Naive thymus-derived CD4-positive, alpha-beta T cell (primary cell): ENCODE results near the gene DCST1. TPM values are rescaled to one million over a fixed set of nuclear protein-coding genes. Genes with fewer than 3 reads are reported as not detected.

Experiments used
- ATAC-seq: fragments of 150-1000 bp; cut with Tn5 transposase; 2 replicates; pipeline ENCODE4 v1.10.0; 2021; ENCODE audit warnings: mild to moderate bottlenecking, moderate library complexity
- CTCF ChIA-PET: fragments of 350-600 bp; sonication (Branson Sonifier 250); formaldehyde crosslinking; loops from one replicate; lab custom pipeline; 2021; ENCODE audit warnings: antibody characterized with exemption; lab: Charles Lee
- POLR2A ChIA-PET: fragments of 350-600 bp; sonication (Branson Sonifier 250); formaldehyde crosslinking; loops from one replicate; lab custom pipeline; 2021; ENCODE audit warnings: antibody characterized with exemption, inconsistent platforms; lab: Charles Lee
- DNase-seq, 9 donors: peaks; one replicate each; pipeline versions ENCODE4 v3.0.0 to v3.0.0-alpha.2; 2020 to 2022; ENCODE audit warnings: mixed read lengths in 1 of 9
- H3K27ac ChIP-seq: one replicate; pipeline ENCODE4 v1.7.0; 2013; ENCODE audit warnings: mild to moderate bottlenecking, low read depth, low read length, moderate library complexity
- H3K27me3 ChIP-seq, 2 donors: one replicate each; pipeline ENCODE4 v1.7.0; 2013; ENCODE audit warnings: low read length in 2 of 2, mild to moderate bottlenecking in 2 of 2, moderate library complexity in 2 of 2; ENCODE audit not compliant: control insufficient read depth in 2 of 2, insufficient read depth in 2 of 2
- H3K36me3 ChIP-seq, 3 experiments: 1 replicate in 2 of 3; 2 replicates in 1 of 3; pipeline ENCODE4 v1.7.0; 2013; ENCODE audit warnings: low read length in 3 of 3, mild to moderate bottlenecking in 3 of 3, moderate library complexity in 1 of 3; ENCODE audit not compliant: insufficient read depth in 3 of 3, control insufficient read depth in 2 of 3
- H3K4me1 ChIP-seq, 2 donors: one replicate each; pipeline ENCODE4 v1.7.0; 2013; ENCODE audit warnings: low read length in 2 of 2, mild to moderate bottlenecking in 2 of 2, moderate library complexity in 1 of 2; ENCODE audit not compliant: control insufficient read depth in 2 of 2, insufficient read depth in 2 of 2
- H3K4me3 ChIP-seq: 2 replicates; pipeline ENCODE4 v1.7.0; 2013; ENCODE audit warnings: mild to moderate bottlenecking, low read length
- H3K9me3 ChIP-seq, 3 experiments: 1 replicate in 2 of 3; 2 replicates in 1 of 3; pipeline ENCODE4 v1.7.0; 2013; ENCODE audit warnings: low read length in 3 of 3; ENCODE audit not compliant: control insufficient read depth in 2 of 3
- H3K27ac Mint-ChIP-seq, 9 donors: one replicate each; pipeline ENCODE4 v1.8.0; 2020 to 2022; ENCODE audit warnings: mixed read lengths in 9 of 9, mild to moderate bottlenecking in 8 of 9, moderate library complexity in 5 of 9, inconsistent platforms in 2 of 9
- H3K27me3 Mint-ChIP-seq, 5 donors: one replicate each; pipeline ENCODE4 v1.8.0; 2021 to 2022; ENCODE audit warnings: mixed read lengths in 5 of 5, mild to moderate bottlenecking in 1 of 5
- H3K36me3 Mint-ChIP-seq, 5 donors: one replicate each; pipeline ENCODE4 v1.8.0; 2020 to 2022; ENCODE audit warnings: mixed read lengths in 5 of 5, mild to moderate bottlenecking in 3 of 5, inconsistent platforms in 1 of 5
- H3K4me1 Mint-ChIP-seq, 7 donors: one replicate each; pipeline ENCODE4 v1.8.0; 2020 to 2022; ENCODE audit warnings: mixed read lengths in 7 of 7, mild to moderate bottlenecking in 3 of 7, inconsistent platforms in 1 of 7
- H3K4me3 Mint-ChIP-seq, 10 donors: one replicate each; pipeline ENCODE4 v1.8.0; 2020 to 2022; ENCODE audit warnings: mild to moderate bottlenecking in 10 of 10, mixed read lengths in 10 of 10, moderate library complexity in 6 of 10, inconsistent platforms in 2 of 10
- H3K9me3 Mint-ChIP-seq, 11 donors: one replicate each; pipeline ENCODE4 v1.8.0; 2020 to 2022; ENCODE audit warnings: mixed read lengths in 11 of 11, mild to moderate bottlenecking in 4 of 11, inconsistent platforms in 1 of 11, moderate library complexity in 1 of 11
- intact Hi-C, 2 donors: fragments of 100-400 bp; cut with micrococcal nuclease; formaldehyde crosslinking; loops; one replicate each; pipeline ENCODE4 v1.15.1; 2023
- polyA plus RNA-seq, 2 donors: library from polyadenylated mRNA; unstranded; fragments of 300-500 nt; fragmentation: Illumina TruSeq; gene quantifications; one replicate each; pipeline ENCODE4 v1.2.3, GENCODE V29; 2021
- total RNA-seq, 6 experiments: library from RNA in 5 of 6; stranded (reverse) in 5 of 6; gene quantifications; 1 replicate in 5 of 6; 2 replicates in 1 of 6; pipeline ENCODE4 v1.2.3 and lab custom pipeline; 2021 to 2026

Gene DCST1
- total and polyA plus RNA-seq, 7 experiments from 2014 or later, result 0.19 to 0.78 (median 0.42) TPM; not detected in 4

- ChIA-PET CTCF (interaction anchor here (0.6 to 4.4 kb wide), 29 partner anchors 9 to 633 kb away, joined by 3 to 88 read pairs (median 4); partner anchors contain the start of genes KRTCAP2, PBXIP1 and SLC50A1), POLR2A (interaction anchor here (0.6 to 1.9 kb wide), 4 partner anchors 28 to 164 kb away, joined by 3 to 5 read pairs (median 4); partner anchors contain the start of genes EFNA4 and ENTREP3)
- H3K4me3 ChIP-seq, result no peak overlapping the region
- H3K9me3 ChIP-seq, result no peaks in the 10 kb centered on the region
- H3K27ac ChIP-seq, result no peak overlapping the region
- intact Hi-C loops, result loop anchor here (1.0 to 5.0 kb wide), 6 partner anchors 36 to 501 kb away; partner anchors contain the start of gene EFNA1 (in 1 of the 2)
- no peaks in the 10 kb centered on the region for H3K27me3 ChIP-seq
- Mint-ChIP-seq H3K9me3 (no peaks in the 10 kb centered on the region), H3K27ac (peak overlapping the region in 1 of 9 donors; percentile 33), H3K4me1 (peaks cover 0 to 10% (median 4%) of the 10 kb centered on the region in 7 donors), H3K36me3 (no peaks in the 10 kb centered on the region), H3K27me3 (peaks cover 0 to 23% (median 0%) of the 10 kb centered on the region in 5 donors), H3K4me3 (no peak overlapping the region)
- H3K36me3 ChIP-seq, result no peaks in the 10 kb centered on the region
- peak; percentile 89 for ATAC-seq
- DNase-seq, result peak; percentile 57 to 86 (median 73)
- peaks cover under 1% of the 10 kb centered on the region in 2 donors for H3K4me1 ChIP-seq
These were observed 57.7 kb downstream of the DCST1 start for GRCh38 chr1:155091071-155092051.

- POLR2A ChIA-PET, result interaction anchor here (0.6 to 1.9 kb wide), 4 partner anchors 29 to 163 kb away, joined by 3 to 5 read pairs (median 4); partner anchors contain the start of genes EFNA4 and ENTREP3
- Mint-ChIP-seq H3K27ac (no peak overlapping the region), H3K9me3 (no peaks in the 10 kb centered on the region), H3K36me3 (no peaks in the 10 kb centered on the region), H3K4me3 (no peak overlapping the region), H3K27me3 (peaks cover 0 to 29% (median 0%) of the 10 kb centered on the region in 5 donors), H3K4me1 (peaks cover 0 to 9% (median 4%) of the 10 kb centered on the region in 7 donors)
- Histone ChIP-seq H3K27ac (no peak overlapping the region), H3K4me3 (no peak overlapping the region), H3K36me3 (no peaks in the 10 kb centered on the region), H3K9me3 (no peaks in the 10 kb centered on the region), H3K4me1 (no peaks in the 10 kb centered on the region), H3K27me3 (no peaks in the 10 kb centered on the region)
- intact Hi-C loops, result loop anchor here in 1 of 2 donors (5.0 kb wide), 1 partner anchor 500 kb away; no protein-coding TSS in a partner anchor
- DNase-seq (no peak), ATAC-seq (no peak)
- CTCF ChIA-PET, result interaction anchor here (0.6 to 4.4 kb wide), 22 partner anchors 8 to 632 kb away, joined by 3 to 88 read pairs (median 5); partner anchors contain the start of genes KRTCAP2, PBXIP1 and SLC50A1
These were observed 58.5 kb downstream of the DCST1 start for GRCh38 chr1:155092131-155092530.

- Mint-ChIP-seq H3K36me3 (no peaks in the 10 kb centered on the region), H3K4me1 (peaks cover 0 to 9% (median 4%) of the 10 kb centered on the region in 7 donors), H3K4me3 (no peak overlapping the region), H3K9me3 (no peaks in the 10 kb centered on the region), H3K27ac (no peak overlapping the region), H3K27me3 (peaks cover 0 to 30% (median 0%) of the 10 kb centered on the region in 5 donors)
- Histone ChIP-seq H3K4me3 (no peak overlapping the region), H3K27ac (no peak overlapping the region), H3K27me3 (no peaks in the 10 kb centered on the region), H3K36me3 (no peaks in the 10 kb centered on the region), H3K4me1 (no peaks in the 10 kb centered on the region), H3K9me3 (no peaks in the 10 kb centered on the region)
- intact Hi-C loops, result loop anchor here in 1 of 2 donors (5.0 kb wide), 1 partner anchor 500 kb away; no protein-coding TSS in a partner anchor
- no peak for DNase-seq
- POLR2A ChIA-PET, result interaction anchor here (1.1 to 1.9 kb wide), 3 partner anchors 29 to 74 kb away, joined by 3 to 5 read pairs (median 5); partner anchors contain the start of gene EFNA4
- ATAC-seq, result no peak
- CTCF ChIA-PET, result interaction anchor here (1.4 to 4.4 kb wide), 3 partner anchors 42 to 134 kb away, joined by 5 to 88 read pairs (median 14); partner anchors contain the start of gene SLC50A1
These were observed 59.0 kb downstream of the DCST1 start for GRCh38 chr1:155092641-155093040.

- H3K9me3 Mint-ChIP-seq, result peaks cover 0 to 1% (median 0%) of the 10 kb centered on the region in 11 donors
- peaks cover 0 to 32% (median 0%) of the 10 kb centered on the region in 5 donors for H3K27me3 Mint-ChIP-seq
- no peaks in the 10 kb centered on the region for H3K36me3 Mint-ChIP-seq
- Histone ChIP-seq H3K27me3 (no peaks in the 10 kb centered on the region), H3K9me3 (no peaks in the 10 kb centered on the region), H3K27ac (no peak overlapping the region), H3K36me3 (no peaks in the 10 kb centered on the region), H3K4me3 (no peak overlapping the region), H3K4me1 (no peaks in the 10 kb centered on the region)
- no peak overlapping the region for H3K4me3 Mint-ChIP-seq
- H3K27ac Mint-ChIP-seq, result peak overlapping the region in 1 of 9 donors; percentile 34
- peak; percentile 60 for ATAC-seq
- H3K4me1 Mint-ChIP-seq, result peaks cover 0 to 9% (median 4%) of the 10 kb centered on the region in 7 donors
- peak in 2 of 9 donors; percentile 17 to 38 for DNase-seq
- intact Hi-C loops, result loop anchor here (1.0 to 5.0 kb wide), 2 partner anchors 73 to 498 kb away; no protein-coding TSS in a partner anchor
- ChIA-PET CTCF (interaction anchor here (0.6 to 4.4 kb wide), 3 partner anchors 8 to 74 kb away, joined by 3 to 88 read pairs (median 4); no protein-coding TSS in a partner anchor), POLR2A (no interaction called here)
These were observed 60.4 kb downstream of the DCST1 start for GRCh38 chr1:155093911-155094621.

- CTCF ChIA-PET, result interaction anchor here (0.6 to 1.8 kb wide), 4 partner anchors 9 to 78 kb away, joined by 3 to 11 read pairs (median 6); partner anchors contain the start of gene KRTCAP2
These were observed 61.0 kb downstream of the DCST1 start for GRCh38 chr1:155094622-155094948.

More at GRCh38 chr1:155094622-155094948, 61.0 kb downstream of the DCST1 start:
- Histone ChIP-seq H3K36me3 (no peaks in the 10 kb centered on the region), H3K9me3 (no peaks in the 10 kb centered on the region), H3K27me3 (no peaks in the 10 kb centered on the region), H3K4me3 (no peak overlapping the region), H3K4me1 (no peaks in the 10 kb centered on the region), H3K27ac (no peak overlapping the region)
- Mint-ChIP-seq H3K27me3 (peaks cover 0 to 32% (median 0%) of the 10 kb centered on the region in 5 donors), H3K36me3 (no peaks in the 10 kb centered on the region), H3K4me1 (peaks cover 0 to 9% (median 4%) of the 10 kb centered on the region in 7 donors), H3K27ac (no peak overlapping the region), H3K4me3 (no peak overlapping the region), H3K9me3 (peaks cover 0 to 1% (median 0%) of the 10 kb centered on the region in 11 donors)
- POLR2A ChIA-PET, result no interaction called here
- ATAC-seq (no peak), DNase-seq (no peak)
- intact Hi-C loops, result loop anchor here (1.0 to 5.0 kb wide), 2 partner anchors 73 to 498 kb away; no protein-coding TSS in a partner anchor
